DND-41 (cell line): ENCODE measurements around the gene CPT2.

Experiments used
- ATAC-seq: fragments of 200-7000 bp; cut with Tn5 transposase; 3 replicates; pipeline ENCODE4 v1.9.1; 2021; ENCODE audit warnings: low read depth; ENCODE audit not compliant: insufficient read depth
- DNase-seq: peaks from one replicate; pipeline ENCODE4 v3.0.0-alpha.2; 2020
- H2AFZ ChIP-seq: 2 replicates; pipeline ENCODE4 v1.6.0; 2012; ENCODE audit warnings: low read depth, low read length
- H3K27ac ChIP-seq: 2 replicates; pipeline ENCODE4 v1.5.1; 2012; ENCODE audit warnings: low read length, inconsistent platforms
- H3K27me3 ChIP-seq: fragments of 200-600 bp; sonication (generic); 2 replicates; pipeline ENCODE4 v1.6.0; 2012; ENCODE audit warnings: low read length, mild to moderate bottlenecking, inconsistent platforms; ENCODE audit not compliant: insufficient read depth, poor library complexity
- H3K36me3 ChIP-seq: 2 replicates; pipeline ENCODE4 v1.5.1; 2012; ENCODE audit warnings: low read length, inconsistent platforms; ENCODE audit not compliant: insufficient read depth
- H3K4me1 ChIP-seq: 2 replicates; pipeline ENCODE4 v1.5.1; 2012; ENCODE audit warnings: mild to moderate bottlenecking, low read length; ENCODE audit not compliant: insufficient read depth
- H3K4me2 ChIP-seq: 2 replicates; pipeline ENCODE4 v1.6.0; 2012; ENCODE audit warnings: mild to moderate bottlenecking, moderate library complexity, low read length, inconsistent platforms; ENCODE audit not compliant: insufficient read depth
- H3K4me3 ChIP-seq, 2 experiments: fragments of 200-600 bp in 1 of 2; shearing (Covaris generic) in 1 of 2; 2 replicates each; pipeline ENCODE4 v1.5.1; 2012 to 2016; ENCODE audit warnings: inconsistent platforms in 2 of 2, low read length in 2 of 2, mild to moderate bottlenecking in 2 of 2, low read depth in 1 of 2, moderate library complexity in 1 of 2
- H3K79me2 ChIP-seq: 2 replicates; pipeline ENCODE4 v1.6.0; 2012; ENCODE audit warnings: low read length, inconsistent platforms; ENCODE audit not compliant: insufficient read depth
- H3K9ac ChIP-seq: 2 replicates; pipeline ENCODE4 v1.6.0; 2012; ENCODE audit warnings: low read depth, mild to moderate bottlenecking, inconsistent platforms, low read length, moderate library complexity
- H3K9me3 ChIP-seq: 2 replicates; pipeline ENCODE4 v1.5.1; 2012; ENCODE audit warnings: low read length, moderate library complexity, mild to moderate bottlenecking, inconsistent platforms; ENCODE audit not compliant: insufficient read depth, severe bottlenecking
- H4K20me1 ChIP-seq: 2 replicates; pipeline ENCODE4 v1.6.0; 2012; ENCODE audit warnings: low read length; ENCODE audit not compliant: insufficient read depth
- EZH2 ChIP-seq: IDR thresholded peaks from 3 replicates; pipeline ENCODE4 v1.6.1; 2012; ENCODE audit warnings: borderline replicate concordance, low read depth, mild to moderate bottlenecking, moderate library complexity, low read length, inconsistent platforms; ENCODE audit not compliant: severe bottlenecking
- TF ChIP-seq, protein P1 (sequence below): IDR thresholded peaks from 2 replicates; pipeline ENCODE4 v1.5.1; 2012; ENCODE audit warnings: borderline replicate concordance, low read length, moderate library complexity, mild to moderate bottlenecking; ENCODE audit not compliant: poor library complexity, severe bottlenecking; ENCODE audit errors: extremely low read depth

Gene CPT2

GRCh38 chr1:53259932-53260331 is 63.3 kb downstream of the CPT2 start:
- no peak for ATAC-seq
- no peak overlapping the region for H3K27ac ChIP-seq

DNA sequence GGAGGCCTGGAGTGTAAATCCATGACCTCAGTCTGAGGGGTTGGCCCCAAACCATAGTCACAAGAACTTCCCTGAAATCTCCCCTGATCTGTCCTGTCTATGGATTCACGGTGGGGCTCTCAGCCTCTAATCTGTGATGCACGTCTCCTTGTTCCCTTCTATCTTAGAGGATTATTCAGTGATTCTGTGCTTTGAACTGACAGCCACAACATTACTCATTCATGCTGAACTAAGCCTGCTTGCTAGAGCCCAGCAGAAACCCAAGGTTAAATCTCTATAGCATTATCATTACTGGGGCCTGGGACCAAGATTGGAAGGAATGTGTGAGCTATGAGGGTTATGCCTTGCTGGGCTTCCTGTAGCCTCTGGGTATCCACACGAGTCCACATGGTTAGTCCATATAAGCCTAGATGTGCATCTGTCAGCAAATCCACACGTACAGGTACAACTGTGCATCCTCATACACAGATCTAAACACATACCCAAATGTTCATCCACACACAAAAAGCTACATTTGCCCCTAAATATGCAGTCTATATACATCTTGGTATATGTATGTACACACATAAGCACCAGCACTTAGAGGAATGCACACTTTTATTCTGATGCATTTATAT is 64.1 kb downstream of the CPT2 start:
- Histone ChIP-seq H3K9me3 (no peaks in the 10 kb centered on the region), H3K4me1 (no peaks in the 10 kb centered on the region), H3K4me3 (no peak overlapping the region), H3K9ac (no peak overlapping the region), H3K27ac (no peak overlapping the region), H3K27me3 (no peaks in the 10 kb centered on the region), H2AFZ (no peak overlapping the region), H3K36me3 (peaks cover 98% of the 10 kb centered on the region), H3K79me2 (no peaks in the 10 kb centered on the region), H3K4me2 (no peak overlapping the region), H4K20me1 (peaks cover 12% of the 10 kb centered on the region; the same call in 1 of the 2 replicates)
- ATAC-seq = no peak
- TF ChIP-seq, protein P1, sequence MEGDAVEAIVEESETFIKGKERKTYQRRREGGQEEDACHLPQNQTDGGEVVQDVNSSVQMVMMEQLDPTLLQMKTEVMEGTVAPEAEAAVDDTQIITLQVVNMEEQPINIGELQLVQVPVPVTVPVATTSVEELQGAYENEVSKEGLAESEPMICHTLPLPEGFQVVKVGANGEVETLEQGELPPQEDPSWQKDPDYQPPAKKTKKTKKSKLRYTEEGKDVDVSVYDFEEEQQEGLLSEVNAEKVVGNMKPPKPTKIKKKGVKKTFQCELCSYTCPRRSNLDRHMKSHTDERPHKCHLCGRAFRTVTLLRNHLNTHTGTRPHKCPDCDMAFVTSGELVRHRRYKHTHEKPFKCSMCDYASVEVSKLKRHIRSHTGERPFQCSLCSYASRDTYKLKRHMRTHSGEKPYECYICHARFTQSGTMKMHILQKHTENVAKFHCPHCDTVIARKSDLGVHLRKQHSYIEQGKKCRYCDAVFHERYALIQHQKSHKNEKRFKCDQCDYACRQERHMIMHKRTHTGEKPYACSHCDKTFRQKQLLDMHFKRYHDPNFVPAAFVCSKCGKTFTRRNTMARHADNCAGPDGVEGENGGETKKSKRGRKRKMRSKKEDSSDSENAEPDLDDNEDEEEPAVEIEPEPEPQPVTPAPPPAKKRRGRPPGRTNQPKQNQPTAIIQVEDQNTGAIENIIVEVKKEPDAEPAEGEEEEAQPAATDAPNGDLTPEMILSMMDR = no peak
- no peak for TF ChIP-seq EZH2
- no peak for DNase-seq

More at GRCh38 chr1:53259932-53260331, 63.3 kb downstream of the CPT2 start:
- Histone ChIP-seq H3K36me3 (peaks cover 97% of the 10 kb centered on the region), H3K4me3 (no peak overlapping the region), H3K27me3 (no peaks in the 10 kb centered on the region), H2AFZ (no peak overlapping the region), H3K4me2 (no peak overlapping the region), H3K79me2 (no peaks in the 10 kb centered on the region), H3K9ac (no peak overlapping the region), H3K9me3 (no peaks in the 10 kb centered on the region), H4K20me1 (peaks cover 12% of the 10 kb centered on the region; the same call in 1 of the 2 replicates), H3K4me1 (no peaks in the 10 kb centered on the region)
- TF ChIP-seq, protein P1 = no peak
- TF ChIP-seq EZH2 = no peak
- DNase-seq = no peak

- Histone ChIP-seq H4K20me1 (peaks cover 16% of the 10 kb centered on the region; the same call in 1 of the 2 replicates), H3K79me2 (no peaks in the 10 kb centered on the region), H3K9me3 (no peaks in the 10 kb centered on the region), H3K4me2 (no peak overlapping the region), H2AFZ (no peak overlapping the region), H3K27ac (no peak overlapping the region), H3K27me3 (no peaks in the 10 kb centered on the region), H3K4me3 (no peak overlapping the region), H3K9ac (no peak overlapping the region), H3K36me3 (peaks cover 98% of the 10 kb centered on the region), H3K4me1 (no peaks in the 10 kb centered on the region)
- TF ChIP-seq EZH2 = no peak
- TF ChIP-seq, protein P1 = no peak
- no peak for ATAC-seq
- no peak for DNase-seq
Measured at GRCh38 chr1:53262000-53262399, 65.4 kb downstream of the CPT2 start.
